ENCODE results near the gene NREP.

GRCh38 chr5:111758284-111758628, 1.3 kb upstream of the NREP start:
- TF ChIP-seq SUZ12 (IDR thresholded peaks at IDR 0.05; ENCODE audit: extremely low read depth, insufficient read depth, insufficient read length): no peak
- no peak for TF ChIP-seq YY1 (IDR thresholded peaks at IDR 0.05; ENCODE audit: insufficient read depth, insufficient read length)
